Measurements from ENCODE around the gene LMNTD2.
"Not testable (repeated sequence)": the region's sequence is repeated elsewhere in the genome, so short reads cannot be mapped to it uniquely, and the experiment has no call there.

Gene LMNTD2

DNA sequence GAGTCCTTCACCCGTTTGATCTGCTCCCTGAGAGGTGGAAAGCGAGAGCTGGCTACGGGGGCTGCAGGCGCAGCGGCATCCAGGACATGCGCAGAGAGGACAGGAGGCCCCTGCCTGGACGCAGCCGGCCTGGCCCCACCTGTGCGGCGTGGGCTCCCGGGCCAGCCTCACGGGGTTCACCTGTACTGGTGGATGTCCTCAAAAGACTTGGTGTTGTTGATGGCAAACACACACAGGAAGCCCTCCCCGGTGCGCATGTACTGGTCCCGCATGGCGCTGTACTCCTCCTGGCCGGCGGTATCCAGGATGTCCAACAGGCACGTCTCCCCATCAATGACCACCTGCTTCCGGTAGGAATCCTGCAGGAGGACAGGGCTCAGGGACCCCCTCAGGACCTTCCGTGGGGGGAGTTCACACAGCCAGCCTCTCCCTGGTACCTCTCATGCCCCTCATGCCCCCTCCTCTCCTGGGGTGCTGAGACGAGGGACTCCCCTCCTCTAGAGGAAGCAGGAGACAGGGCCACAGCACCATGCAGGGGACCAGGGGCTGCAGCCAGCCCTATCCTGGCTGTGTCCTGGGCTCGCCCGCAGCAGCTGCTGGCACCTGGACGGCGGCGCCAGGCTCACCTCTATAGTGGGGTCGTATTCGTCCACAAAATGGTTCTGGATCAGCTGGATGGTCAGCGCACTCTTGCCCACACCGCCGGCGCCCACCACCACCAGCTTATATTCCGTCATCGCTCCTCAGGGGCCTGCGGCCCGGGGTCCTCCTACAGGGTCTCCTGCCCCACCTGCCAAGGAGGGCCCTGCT lies 26.7 kb downstream of the LMNTD2 start:
- DNase-seq: no peak

GRCh38 chr11:532986-533585 lies 27.5 kb downstream of the LMNTD2 start:
- no peak for DNase-seq

DNA sequence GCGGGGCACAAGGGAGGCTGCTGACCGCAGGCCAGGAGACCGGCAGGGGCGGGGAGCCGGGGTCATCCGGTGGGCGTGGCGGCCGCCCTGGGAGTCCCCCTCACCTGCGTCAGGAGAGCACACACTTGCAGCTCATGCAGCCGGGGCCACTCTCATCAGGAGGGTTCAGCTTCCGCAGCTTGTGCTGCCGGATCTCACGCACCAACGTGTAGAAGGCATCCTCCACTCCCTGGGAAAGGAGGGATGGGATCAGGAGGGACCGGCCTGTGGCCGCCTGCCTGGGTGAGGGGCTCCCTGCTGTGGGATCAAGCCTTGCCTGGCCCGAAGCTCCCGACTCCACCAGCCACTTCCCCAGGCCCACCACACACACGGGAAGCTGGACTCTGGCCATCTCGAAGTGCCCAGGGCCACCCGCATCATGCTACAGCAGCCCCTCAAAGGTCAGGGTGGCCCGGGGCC lies 28.0 kb downstream of the LMNTD2 start:
- DNase-seq: no peak

- DNase-seq: no peak
Measured at GRCh38 chr11:531919-532526, 28.5 kb downstream of the LMNTD2 start.

DNA sequence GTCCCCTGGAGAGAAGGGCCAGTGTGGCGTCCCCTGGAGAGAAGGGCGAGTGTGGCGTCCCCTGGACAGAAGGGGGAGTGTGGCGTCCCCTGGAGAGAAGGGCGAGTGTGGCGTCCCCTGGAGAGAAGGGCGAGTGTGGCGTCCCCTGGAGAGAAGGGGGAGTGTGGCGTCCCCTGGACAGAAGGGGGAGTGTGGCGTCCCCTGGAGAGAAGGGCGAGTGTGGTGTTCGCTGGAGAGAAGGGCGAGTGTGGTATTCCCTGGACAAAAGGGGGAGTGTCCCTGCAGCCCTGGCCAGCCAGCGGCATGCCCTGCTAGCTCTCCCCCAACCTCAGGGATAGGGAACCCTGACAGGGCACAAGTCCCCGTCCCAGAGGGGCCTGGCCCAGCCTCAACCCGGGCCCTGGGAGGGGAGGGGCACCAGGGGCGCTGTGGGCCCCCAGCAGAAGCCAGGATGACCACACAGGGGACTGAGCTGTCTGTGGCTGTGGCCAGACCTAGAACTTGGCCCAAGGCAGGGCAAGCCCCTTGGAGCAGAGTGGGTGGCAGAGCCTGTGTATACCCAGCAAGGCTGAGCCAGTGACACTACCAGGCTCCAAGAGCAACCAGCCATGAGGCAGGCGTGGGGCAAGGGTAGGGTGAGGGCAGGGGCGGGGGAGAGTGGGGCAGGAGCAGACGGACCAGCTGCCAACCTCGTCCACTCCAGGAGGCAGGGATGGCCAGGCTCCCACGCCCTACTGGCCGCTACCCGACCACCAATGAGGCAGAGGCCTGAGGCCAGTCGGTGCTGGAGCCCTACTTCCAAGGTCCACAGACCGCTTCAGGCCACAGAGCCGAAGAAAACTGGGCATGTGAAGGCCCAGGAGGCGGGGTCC lies 29.3 kb downstream of the LMNTD2 start:
- no peak for DNase-seq

DNA sequence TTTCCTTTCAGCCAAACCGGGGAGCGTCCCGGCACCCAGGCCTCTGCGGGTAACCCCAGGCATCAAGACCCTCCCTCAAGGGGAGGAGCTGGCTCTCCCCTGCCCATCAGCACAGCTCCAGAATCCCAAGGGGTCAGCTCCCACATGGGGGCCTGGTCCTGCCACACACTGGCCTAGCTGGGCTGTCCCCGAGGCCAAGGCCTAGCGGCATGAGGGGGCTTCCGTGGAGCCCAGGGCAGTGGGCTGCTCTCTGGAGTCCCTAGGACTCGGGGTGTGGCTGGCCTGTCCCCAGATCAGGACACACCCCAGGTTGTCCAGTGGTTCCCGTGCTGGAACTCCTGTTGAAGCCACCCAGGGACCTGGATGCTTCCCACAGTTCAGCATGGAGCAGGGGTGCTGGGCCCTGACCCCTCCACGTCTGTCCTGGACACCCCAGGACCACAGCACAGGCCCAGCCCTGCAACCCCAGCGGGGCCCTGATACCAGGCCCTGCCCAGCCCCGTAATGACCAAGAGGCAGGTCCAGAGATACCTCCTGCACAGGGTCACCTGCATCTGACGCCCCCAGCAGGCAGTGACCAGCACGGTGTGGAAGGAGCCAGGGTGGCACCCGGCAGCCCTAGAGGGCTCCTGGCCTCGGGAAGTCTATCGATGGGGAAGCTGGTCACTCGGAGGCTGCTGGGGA lies 30.7 kb downstream of the LMNTD2 start:
- DNase-seq: no peak

GRCh38 chr11:528815-529727 lies 31.5 kb downstream of the LMNTD2 start:
- DNase-seq: no peak

DNA sequence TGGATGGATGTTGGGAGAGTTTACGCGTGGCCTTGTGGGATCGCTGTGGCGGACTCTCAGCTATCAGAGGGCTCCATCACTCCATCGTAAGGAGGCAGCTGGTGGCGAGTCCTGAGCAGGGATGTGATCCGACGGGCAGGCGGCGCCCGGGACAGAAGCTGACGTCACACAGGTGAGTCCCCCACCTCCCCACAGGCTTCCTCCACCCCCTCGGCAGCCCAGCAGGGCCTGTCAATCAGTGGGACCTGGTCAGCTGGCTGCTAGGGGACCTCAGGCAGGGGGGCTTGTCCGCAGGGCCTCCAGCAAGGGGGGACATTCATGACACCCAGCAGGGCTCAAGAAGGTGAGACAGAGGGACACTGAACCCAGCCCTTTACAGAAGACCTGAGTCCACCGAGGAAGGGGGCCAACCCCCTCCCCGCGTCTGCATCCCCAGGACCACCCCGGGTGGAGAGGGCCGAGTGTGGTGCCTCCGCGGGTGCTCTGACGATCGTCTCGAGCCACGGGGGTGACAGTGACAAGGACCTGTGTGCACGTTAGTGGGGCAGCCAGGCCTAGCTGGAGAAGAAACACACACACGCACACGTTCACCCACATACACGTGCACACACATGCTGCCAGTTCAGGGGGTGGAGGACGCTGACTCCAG lies 32.2 kb downstream of the LMNTD2 start:
- DNase-seq: no peak

DNA sequence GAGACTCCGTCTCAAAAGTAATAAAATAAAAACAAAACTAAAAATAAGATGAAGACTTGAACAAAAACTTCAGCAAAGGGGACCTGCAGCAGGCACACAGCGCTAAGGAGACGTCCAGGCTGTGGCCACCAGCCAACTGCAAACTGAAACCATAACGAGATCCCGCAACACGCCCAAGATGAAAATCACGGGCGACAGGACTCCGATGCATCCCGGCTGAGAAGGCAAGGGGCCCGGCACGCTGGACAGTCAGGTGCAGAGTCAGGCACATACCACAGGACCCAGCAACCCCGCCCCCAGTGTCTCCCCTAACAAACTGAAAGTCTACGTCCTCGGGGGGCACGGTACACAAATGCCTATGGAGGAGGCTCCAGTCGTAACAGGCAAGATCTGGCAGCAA lies 34.3 kb downstream of the LMNTD2 start:
- no peak for DNase-seq

- DNase-seq: no peak
Measured at GRCh38 chr11:521177-521688, 39.3 kb downstream of the LMNTD2 start.

GRCh38 chr11:520428-521176 lies 39.9 kb downstream of the LMNTD2 start:
- no peak for DNase-seq

DNA sequence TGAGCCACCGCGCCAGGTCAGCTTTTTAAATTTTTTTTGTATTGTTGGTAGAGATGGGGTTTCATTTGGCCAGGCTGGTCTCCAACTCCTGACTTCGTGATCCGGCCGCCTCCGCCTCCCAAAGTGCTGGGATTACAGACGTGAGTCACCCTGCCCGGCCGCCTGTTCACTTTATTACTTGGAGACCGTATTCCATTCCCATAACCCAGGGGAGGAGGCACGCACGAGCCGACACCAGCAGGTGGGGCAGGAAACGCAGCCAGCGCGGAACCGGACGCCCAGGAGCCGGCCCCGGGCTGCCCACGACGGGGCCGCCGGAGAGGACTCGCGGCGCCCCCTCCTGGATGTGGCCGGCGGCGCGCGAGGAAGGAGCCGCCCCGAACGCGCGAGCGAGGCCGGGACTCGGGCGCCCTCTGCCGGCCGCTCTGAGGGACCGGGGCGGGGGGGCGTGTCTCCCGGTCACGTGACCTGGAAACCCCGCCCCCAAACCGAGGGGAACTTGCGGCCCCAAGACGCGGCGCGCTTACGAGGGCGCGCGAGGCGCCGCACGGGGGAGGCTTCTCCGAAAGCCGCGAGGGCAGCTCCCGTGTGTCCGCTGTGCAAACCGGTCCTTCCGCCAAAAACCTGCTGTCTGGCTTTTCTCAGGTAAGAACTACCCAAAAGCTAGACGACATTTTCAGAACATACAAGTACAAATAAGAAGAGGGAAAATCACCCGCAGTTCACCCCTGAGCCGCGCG lies 41.9 kb downstream of the LMNTD2 start:
- no peak for DNase-seq

DNA sequence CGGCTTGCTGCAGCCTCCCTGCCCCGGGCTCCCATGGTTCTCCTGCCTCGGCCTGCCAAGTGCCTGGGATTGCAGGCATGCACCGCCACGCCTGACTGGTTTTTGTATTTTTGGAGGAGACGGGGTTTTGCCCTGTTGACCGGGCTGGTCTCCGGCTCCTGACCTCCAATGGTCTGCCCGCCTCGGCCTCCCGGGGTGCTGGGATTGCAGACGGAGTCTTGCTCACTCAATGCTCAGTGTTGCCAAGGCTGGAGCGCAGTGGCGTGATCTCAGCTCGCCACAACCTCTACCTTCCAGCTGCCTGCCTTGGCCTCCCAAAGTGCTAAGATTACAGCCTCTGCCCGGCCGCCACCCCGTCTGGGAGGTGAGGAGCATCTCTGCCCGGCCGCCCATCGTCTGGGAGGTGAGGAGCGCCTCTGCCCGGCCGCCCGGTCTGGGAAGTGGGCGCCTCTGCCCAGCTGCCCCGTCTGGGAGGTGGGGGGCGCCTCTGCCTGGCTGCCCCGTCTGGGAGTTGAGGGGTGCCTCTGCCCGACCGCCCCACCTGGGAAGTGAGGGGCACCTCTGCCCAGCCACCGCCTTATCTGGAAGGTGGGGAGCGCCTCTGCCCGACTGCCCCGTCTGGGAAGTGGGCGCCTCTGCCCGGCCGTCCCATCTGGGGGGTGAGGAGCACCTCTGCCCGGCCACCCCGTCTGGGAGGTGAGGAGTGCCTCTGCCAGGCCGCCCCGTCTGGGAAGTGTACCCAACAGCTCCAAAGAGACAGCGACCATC lies 43.4 kb downstream of the LMNTD2 start:
- not testable (repeated sequence) for DNase-seq

- no peak for DNase-seq
Measured at GRCh38 chr11:516400-516799, 44.1 kb downstream of the LMNTD2 start.

DNA sequence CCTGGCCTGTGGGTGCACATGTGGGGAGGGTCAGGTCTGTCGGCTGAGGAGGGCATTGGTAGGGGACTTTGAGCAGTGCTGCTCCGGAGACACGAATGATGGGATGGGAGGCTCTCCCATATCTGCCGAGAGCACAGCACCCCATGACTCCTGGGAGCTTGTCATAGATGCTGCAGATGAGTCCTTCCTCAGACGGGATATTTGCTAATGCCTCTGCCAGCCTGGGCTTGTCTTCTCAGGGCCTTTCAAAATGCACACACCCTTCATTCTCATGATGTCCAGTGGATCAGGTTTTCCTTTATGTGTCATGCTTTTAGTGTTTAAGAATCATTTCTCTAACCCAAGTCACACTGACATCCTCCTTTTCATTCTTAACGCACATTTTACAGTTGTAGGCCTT lies 45.4 kb downstream of the LMNTD2 start:
- no peak for DNase-seq

DNA sequence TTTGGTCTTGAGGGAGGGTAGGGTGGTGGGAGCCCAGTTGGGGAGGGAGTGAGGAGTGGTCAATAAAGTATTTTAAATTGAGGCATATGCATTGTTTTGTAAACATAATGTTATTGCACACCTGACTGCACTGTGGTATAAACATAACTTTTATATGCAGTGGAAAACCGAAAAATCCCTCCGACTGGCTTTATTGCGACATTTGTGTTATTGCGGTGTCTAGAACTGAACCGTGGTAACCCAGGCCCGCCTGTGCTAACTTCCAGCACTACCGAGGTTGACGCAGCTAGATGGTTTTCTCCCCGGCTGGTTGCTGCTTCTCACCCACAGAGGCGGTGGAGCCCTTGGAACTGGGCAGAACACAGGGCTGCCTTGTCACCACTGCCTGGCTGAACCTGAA lies 45.9 kb downstream of the LMNTD2 start:
- no peak for DNase-seq

- no peak for DNase-seq
Measured at GRCh38 chr11:512761-513595, 47.6 kb downstream of the LMNTD2 start.
